ENCODE data around the gene ABCC8.

GRCh38 chr11:17379383-17380180, 97.1 kb downstream of the ABCC8 start:
- TF ChIP-seq GATA3 (IDR thresholded peaks at IDR 0.05; ENCODE audit: low read depth, low read length) (no peak), GATA2 (IDR thresholded peaks at IDR 0.05; ENCODE audit: low read depth, low read length) (no peak)
